GM21737 (cell line): ENCODE results near the gene LRGUK.

ENCODE experiments used
- ATAC-seq: cut with Tn5 transposase; IDR thresholded peaks from one replicate; pipeline ENCODE4 v1.9.1; 2021; ENCODE audit warnings: mild to moderate bottlenecking, moderate library complexity; ENCODE audit not compliant: unreplicated experiment

The LRGUK gene

DNA sequence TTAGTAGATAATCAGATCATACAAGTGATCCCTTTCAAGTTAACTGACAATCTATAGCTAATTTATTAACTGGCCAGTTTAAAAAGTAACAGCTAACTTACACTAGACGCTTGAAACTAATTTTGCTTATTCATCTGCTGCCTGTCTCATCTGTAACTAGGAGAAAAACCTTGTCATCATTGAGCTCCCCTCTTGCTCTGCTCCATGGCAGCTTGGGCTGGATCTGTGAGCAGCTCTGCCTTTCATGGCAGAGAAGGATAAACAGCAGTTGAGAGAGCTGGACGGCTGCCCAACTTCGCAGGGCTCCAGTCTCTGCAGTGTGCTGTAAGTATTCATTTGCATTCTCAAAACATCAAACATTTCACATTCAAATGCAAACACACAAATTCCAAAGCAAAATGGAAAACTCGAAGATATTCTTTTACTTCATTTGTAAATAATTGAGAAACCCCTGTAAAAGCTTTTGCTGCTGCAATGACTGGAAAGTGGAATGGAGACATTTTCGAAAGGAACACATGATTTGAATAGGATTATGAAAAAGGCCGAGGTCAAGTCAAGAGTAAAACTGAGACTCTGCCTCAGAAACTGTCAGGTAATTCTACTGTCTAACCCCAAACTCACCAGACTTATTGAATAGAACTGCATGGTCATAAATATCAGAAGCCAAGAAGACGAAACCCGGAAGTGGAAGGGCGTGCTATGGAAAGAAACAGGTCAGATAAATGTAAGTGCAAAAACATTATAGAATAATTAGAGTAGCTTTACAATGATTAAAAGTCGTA is 172.0 kb downstream of the LRGUK start:
- ATAC-seq, result no peak

DNA sequence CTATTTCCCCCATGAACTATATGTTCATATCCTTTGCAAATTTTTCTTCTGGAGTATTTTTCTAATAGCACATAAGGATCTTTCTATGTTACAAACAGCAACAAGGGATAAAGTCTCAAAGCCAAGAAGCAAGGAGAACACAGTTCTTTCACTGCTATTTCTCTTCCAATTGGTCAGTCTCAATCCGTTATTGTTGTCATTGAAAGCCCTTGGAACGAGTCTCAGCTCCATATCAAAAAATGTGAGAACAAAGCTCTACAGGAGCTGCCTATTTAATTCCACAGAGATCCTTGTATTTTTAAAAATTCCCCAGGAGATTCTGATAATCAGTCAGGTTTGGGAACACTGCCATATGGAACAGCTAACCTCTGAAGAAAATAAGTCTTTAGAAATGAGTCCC is 173.8 kb downstream of the LRGUK start:
- no peak for ATAC-seq

DNA sequence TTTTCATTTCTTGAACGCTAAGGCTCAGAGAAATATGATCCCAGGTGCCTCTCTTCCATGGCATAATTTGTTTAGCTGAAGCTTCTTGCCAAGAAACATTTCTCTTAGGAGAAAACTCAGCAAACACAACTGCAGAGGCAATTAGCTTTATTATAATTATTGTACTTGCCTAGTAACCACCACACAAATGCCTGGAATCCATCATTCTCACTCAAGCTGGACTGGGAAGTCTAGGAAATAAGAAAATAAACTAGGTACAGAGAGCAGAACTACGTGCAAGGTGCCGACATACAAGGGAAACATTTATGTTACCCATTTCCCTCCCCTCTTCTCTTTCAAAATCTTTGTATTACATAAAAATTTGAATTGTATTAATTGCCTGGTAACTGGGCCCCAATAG is 174.5 kb downstream of the LRGUK start:
- ATAC-seq, result no peak

DNA sequence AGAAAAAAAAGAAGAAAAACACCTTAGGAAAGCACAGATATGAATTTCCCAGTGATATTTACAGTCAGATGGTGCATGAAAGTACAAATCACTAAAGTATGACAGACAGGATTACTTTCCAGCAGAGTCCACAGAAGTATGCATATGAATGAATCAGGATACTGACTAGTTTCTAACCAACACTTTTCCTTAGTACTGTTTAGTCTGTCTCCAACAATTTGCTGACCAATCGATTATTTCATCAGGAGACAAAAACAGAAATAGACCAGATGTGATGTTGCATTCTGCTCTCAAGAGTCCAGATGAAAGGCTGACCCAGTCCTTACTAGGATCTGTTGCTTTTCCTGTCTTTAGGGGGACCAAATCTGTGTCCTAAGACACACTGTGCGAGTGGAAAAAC is 175.0 kb downstream of the LRGUK start:
- ATAC-seq, result no peak

GRCh38 chr7:134307320-134307719 is 180.2 kb downstream of the LRGUK start:
- no peak for ATAC-seq

DNA sequence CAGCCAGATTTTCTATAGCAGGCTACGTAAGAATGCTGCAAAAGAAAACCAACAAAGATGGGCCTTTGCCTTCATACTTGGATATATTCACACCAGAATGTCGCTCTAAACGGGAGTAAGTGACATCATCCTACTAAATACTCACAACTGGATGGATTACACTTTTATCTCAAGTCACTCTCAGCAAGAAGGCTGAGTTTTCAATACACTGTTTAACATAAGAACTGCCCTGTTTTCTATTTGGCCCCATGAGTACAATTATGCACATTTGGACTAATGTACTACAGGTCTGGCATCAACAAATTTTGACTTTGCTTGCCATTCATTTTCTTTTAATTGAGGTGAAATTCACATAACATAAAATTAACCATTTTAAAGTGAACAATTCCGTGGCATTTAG is 181.4 kb downstream of the LRGUK start:
- ATAC-seq, result no peak

GRCh38 chr7:134311807-134312206 is 184.7 kb downstream of the LRGUK start:
- ATAC-seq, result no peak

DNA sequence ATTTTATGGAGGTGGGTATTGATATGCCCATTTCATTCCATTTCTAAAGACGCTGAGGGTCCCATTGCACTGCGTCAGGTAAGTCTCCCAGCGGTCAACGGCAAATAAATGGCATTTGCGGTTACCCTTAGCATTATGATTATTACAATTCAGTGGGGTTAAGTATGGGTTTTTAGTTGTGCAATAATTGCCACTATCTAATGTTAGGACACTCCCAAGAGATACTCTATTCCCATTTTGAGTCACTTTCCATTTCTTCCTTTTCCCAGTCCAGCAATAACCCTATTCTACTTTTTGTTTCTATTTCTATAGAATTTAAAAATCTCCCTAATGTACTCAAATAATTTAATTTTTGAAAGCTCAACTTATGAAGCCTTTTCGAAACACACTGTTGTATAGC is 185.6 kb downstream of the LRGUK start:
- ATAC-seq, result no peak

DNA sequence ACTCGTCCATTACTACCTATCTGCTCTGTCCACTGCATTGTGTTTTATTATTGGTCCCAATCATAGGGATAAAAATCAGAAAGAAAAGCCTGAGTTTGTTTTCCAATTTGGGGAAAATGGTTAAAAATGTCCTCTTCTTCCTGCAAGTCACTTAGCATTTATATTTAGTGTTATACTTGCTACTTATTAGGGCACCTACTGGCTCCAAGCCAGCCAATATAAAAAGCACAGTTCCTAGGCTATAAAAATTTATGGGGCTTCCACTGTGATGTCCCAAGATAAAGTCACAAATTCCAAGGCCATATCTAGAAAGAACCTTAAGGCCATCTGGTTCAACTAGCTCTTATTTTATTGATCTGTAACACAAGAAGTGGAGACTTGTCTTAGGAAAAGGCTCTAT is 186.4 kb downstream of the LRGUK start:
- no peak for ATAC-seq
